ENCODE measurements around the gene GPR37. TPM values are rescaled to one million over a fixed set of nuclear protein-coding genes. Genes with fewer than 3 reads are reported as not detected.

GPR37 gene
- total RNA-seq, result 18.5 TPM

GRCh38 chr7:124765401-124766352 is at the start of gene GPR37:
Gene GPR37, minus strand, starts transcription at chr7:124765792. Its CDS starts 816 bp downstream, at chr7:124764976.

Other genes starting within 250 kb of the GPR37 start
- gene POT1, start 164.0 kb upstream of the GPR37 start, total RNA-seq, result 76.4 TPM